Measurements from ENCODE around the gene MACO1. TPM values are rescaled to one million over a fixed set of nuclear protein-coding genes. Genes with fewer than 3 reads are reported as not detected.

MACO1 gene
- total and polyA plus RNA-seq, 2 of the 13 experiments (the other 11 are each of a cell fraction or from before 2014, with no cell fraction given), result 9.7 to 17.0 TPM

- TF ChIP-seq CBX5 (CRISPR knock-in tag; IDR thresholded peaks at IDR 0.05; ENCODE audit: borderline replicate concordance) (no peak), TGIF2 (CRISPR knock-in tag; IDR thresholded peaks at IDR 0.05) (no peak), ZNF615 (CRISPR knock-in tag; IDR thresholded peaks at IDR 0.05; ENCODE audit: borderline replicate concordance) (no peak), ZNF446 (CRISPR knock-in tag; IDR thresholded peaks at IDR 0.05) (no peak), ZNF496 (CRISPR knock-in tag; IDR thresholded peaks at IDR 0.05; ENCODE audit: insufficient replicate concordance) (no peak), ZNF629 (CRISPR knock-in tag; conservative IDR thresholded peaks at IDR 0.05) (no peak), HMGXB3 (CRISPR knock-in tag; IDR thresholded peaks at IDR 0.05; ENCODE audit: borderline replicate concordance) (no peak), PRMT3 (CRISPR knock-in tag; IDR thresholded peaks at IDR 0.05; ENCODE audit: borderline replicate concordance, low read depth) (no peak)
These were observed 28.0 kb downstream of the MACO1 start (continued) for GRCh38 chr1:25458541-25459298.

- intact Hi-C loops (cut with micrococcal nuclease; ENCODE audit: unreplicated experiment), result no loop called here
- WGBS (ENCODE audit: low lambda C conversion rate), result 95% methylated on average over 3 of the region's 3 CpGs
- H3K27ac ChIP-seq (ENCODE audit: extremely low read length, insufficient read depth, low read length), result peak overlapping the region; percentile 27
- BruUV-seq (replicated peaks), result no TSS peak
- CTCF ChIA-PET (ENCODE audit: low intra/inter-chr PET ratio, low total read pairs), result no interaction called here
- H3K9ac ChIP-seq (ENCODE audit: insufficient read depth, low read depth, low read length), result no peak overlapping the region
- no peaks in the 10 kb centered on the region for H4K20me1 ChIP-seq (ENCODE audit: insufficient read depth, low read length)
- no peak overlapping the region for H2AFZ ChIP-seq (ENCODE audit: low read length)
- no peaks in the 10 kb centered on the region for H3K9me3 ChIP-seq (ENCODE audit: low read length)
- no peak for DNase-seq (ENCODE audit: low spot score)
- no peak for FAIRE-seq
- H3K36me3 ChIP-seq (replicated peaks in 1 of 2; ENCODE audit: control insufficient read depth in 1 of 2, insufficient read depth in 2 of 2, low read length in 2 of 2), result peaks cover 5 to 29% of the 10 kb centered on the region in 2 experiments; a peak in 4 of 5 replicates
- ATAC-seq, result no peak
- POLR2A ChIA-PET, result no interaction called here
- H3K4me3 ChIP-seq (replicated peaks in 1 of 3; ENCODE audit: insufficient read depth in 1 of 3, low read depth in 2 of 3, low read length in 3 of 3), result no peak overlapping the region
- in situ Hi-C loops (cut with HindIII; ENCODE audit: extremely low pct_ligation_motif_present, low pct_unique_long_range_greater_than_20kb), result no loop called here
- no peaks in the 10 kb centered on the region for H3K27me3 ChIP-seq (ENCODE audit: control insufficient read depth in 1 of 2, insufficient read depth in 2 of 2, low read length in 2 of 2)
- H3K4me2 ChIP-seq (ENCODE audit: low read depth, low read length), result no peak overlapping the region
- H3K4me1 ChIP-seq (ENCODE audit: insufficient read depth, low read length), result peaks cover 24% of the 10 kb centered on the region
- no peaks in the 10 kb centered on the region for H3K79me2 ChIP-seq (ENCODE audit: insufficient read depth, low read length)
- TF ChIP-seq ELK4 (CRISPR knock-in tag; IDR thresholded peaks at IDR 0.05; ENCODE audit: borderline replicate concordance) (no peak), ZNF12 (CRISPR knock-in tag; IDR thresholded peaks at IDR 0.05) (no peak), RAD21 (CRISPR knock-in tag; IDR thresholded peaks at IDR 0.05) (no peak), ZNF549 (CRISPR knock-in tag; IDR thresholded peaks at IDR 0.05) (no peak), ZNF567 (CRISPR knock-in tag; IDR thresholded peaks at IDR 0.05; ENCODE audit: borderline replicate concordance) (no peak), MXI1 (IDR thresholded peaks at IDR 0.05; ENCODE audit: borderline replicate concordance, low read depth, low read length) (no peak)
These were observed 29.3 kb downstream of the MACO1 start for GRCh38 chr1:25460020-25460419.

Measured in HepG2 (cell line).